Measurements from ENCODE around the gene ORC1. TPM values are rescaled to one million over a fixed set of nuclear protein-coding genes. Genes with fewer than 3 reads are reported as not detected.

The ORC1 gene
- total RNA-seq, 4 donors from 2014 or later = 0.22 to 1.2 (median 0.81) TPM

DNA sequence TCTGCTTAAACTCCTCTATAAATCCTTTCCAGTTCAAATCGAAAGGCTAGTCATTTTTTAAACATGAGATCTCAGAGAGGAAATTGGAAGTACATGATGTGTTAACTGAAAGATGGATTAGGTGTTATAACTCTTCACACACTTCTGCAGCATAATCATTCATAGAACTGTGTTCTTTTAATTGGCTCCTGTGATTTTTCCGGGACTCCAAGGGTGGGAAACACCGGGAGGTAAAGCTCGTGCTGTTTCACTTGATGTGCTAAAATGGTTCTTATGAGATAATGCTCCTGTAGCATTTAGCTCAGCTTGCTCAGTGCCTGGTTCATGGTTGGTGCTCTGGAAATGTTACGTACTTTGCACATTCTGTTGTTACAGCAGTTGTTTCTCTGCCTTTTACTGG is 78.4 kb downstream of the ORC1 start:
- no peaks in the 10 kb centered on the region for H3K9me3 ChIP-seq
- intact Hi-C loops (cut with DNase I) = no loop called here
- no peaks in the 10 kb centered on the region for H3K27me3 ChIP-seq
- H3K36me3 ChIP-seq = no peaks in the 10 kb centered on the region
- H3K4me1 ChIP-seq = no peaks in the 10 kb centered on the region
- WGBS, 2 donors = 82 to 88% methylated on average over 5 of the region's 5 CpGs
- DNase-seq = no peak
- H3K4me3 ChIP-seq (replicated peaks in 1 of 3) = no peak overlapping the region
- TF ChIP-seq POLR2A (IDR thresholded peaks at IDR 0.05) = no peak
- TF ChIP-seq, protein P1, sequence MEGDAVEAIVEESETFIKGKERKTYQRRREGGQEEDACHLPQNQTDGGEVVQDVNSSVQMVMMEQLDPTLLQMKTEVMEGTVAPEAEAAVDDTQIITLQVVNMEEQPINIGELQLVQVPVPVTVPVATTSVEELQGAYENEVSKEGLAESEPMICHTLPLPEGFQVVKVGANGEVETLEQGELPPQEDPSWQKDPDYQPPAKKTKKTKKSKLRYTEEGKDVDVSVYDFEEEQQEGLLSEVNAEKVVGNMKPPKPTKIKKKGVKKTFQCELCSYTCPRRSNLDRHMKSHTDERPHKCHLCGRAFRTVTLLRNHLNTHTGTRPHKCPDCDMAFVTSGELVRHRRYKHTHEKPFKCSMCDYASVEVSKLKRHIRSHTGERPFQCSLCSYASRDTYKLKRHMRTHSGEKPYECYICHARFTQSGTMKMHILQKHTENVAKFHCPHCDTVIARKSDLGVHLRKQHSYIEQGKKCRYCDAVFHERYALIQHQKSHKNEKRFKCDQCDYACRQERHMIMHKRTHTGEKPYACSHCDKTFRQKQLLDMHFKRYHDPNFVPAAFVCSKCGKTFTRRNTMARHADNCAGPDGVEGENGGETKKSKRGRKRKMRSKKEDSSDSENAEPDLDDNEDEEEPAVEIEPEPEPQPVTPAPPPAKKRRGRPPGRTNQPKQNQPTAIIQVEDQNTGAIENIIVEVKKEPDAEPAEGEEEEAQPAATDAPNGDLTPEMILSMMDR (IDR thresholded peaks at IDR 0.05) = no peak
- H3K27ac ChIP-seq = no peak overlapping the region

GRCh38 chr1:52323731-52324130 is 80.5 kb downstream of the ORC1 start:
- no peak for TF ChIP-seq POLR2A (IDR thresholded peaks at IDR 0.05)
- TF ChIP-seq, protein P1 (IDR thresholded peaks at IDR 0.05) = no peak
- no peak for DNase-seq
- no peaks in the 10 kb centered on the region for H3K4me1 ChIP-seq
- H3K27me3 ChIP-seq = no peaks in the 10 kb centered on the region
- WGBS, 2 donors = 95 to 97% methylated on average over 8 of the region's 8 CpGs
- no peak overlapping the region for H3K4me3 ChIP-seq (replicated peaks in 1 of 3)
- no peaks in the 10 kb centered on the region for H3K9me3 ChIP-seq
- no peaks in the 10 kb centered on the region for H3K36me3 ChIP-seq
- no peak overlapping the region for H3K27ac ChIP-seq
- intact Hi-C loops (cut with DNase I) = no loop called here

Other genes with a start within 250 kb of the ORC1 start
- gene CC2D1B, start 38.2 kb downstream of the ORC1 start, total RNA-seq = 10 to 100 TPM; 34.7 to 68.2 (median 48.4) TPM
- gene PRPF38A, start 179 bp upstream of the ORC1 start, total RNA-seq = 10 to 100 TPM; 19.9 to 31.3 (median 21.7) TPM
- gene TUT4, start 148.7 kb upstream of the ORC1 start, total RNA-seq = 100 to 1,000 TPM in 3 of 4 donors, 10 to 100 TPM in 1; 90.5 to 169 (median 120) TPM
- gene GPX7, start 197.9 kb upstream of the ORC1 start, total RNA-seq = 10 to 100 TPM; 15.7 to 77.9 (median 32.1) TPM
- 1 to 10 TPM in 1 of 4 donors, under 1 TPM in 2, not detected in 1; 0.75 to 1.1 (median 0.94) TPM for gene SHISAL2A, start 228.7 kb upstream of the ORC1 start, total RNA-seq

Measured in thyroid gland (tissue), 4 donors.